Thyroid gland (tissue), 4 donors: ENCODE results near the gene CHRNA1. TPM values are rescaled to one million over a fixed set of nuclear protein-coding genes. Genes with fewer than 3 reads are reported as not detected.
"Not testable (repeated sequence)": the region's sequence is repeated elsewhere in the genome, so short reads cannot be mapped to it uniquely, and the experiment has no call there.

Source experiments
- DNase-seq, 2 donors: peaks; one replicate each; pipeline ENCODE4 v3.0.0-alpha.2; 2019
- H3K27ac ChIP-seq, 3 donors: fragments of 200-600 bp; sonication (generic); 1 replicate in 2 of 3; 2 replicates in 1 of 3; pipeline ENCODE4 v1.5.1; 2016 to 2019; ENCODE audit warnings: mild to moderate bottlenecking in 1 of 3, moderate library complexity in 1 of 3
- H3K27me3 ChIP-seq: fragments of 200-600 bp; sonication (generic); one replicate; pipeline ENCODE4 v1.5.1; 2019
- H3K36me3 ChIP-seq, 2 donors: fragments of 200-600 bp; sonication (generic); one replicate each; pipeline ENCODE4 v1.5.1; 2016 to 2019
- H3K4me1 ChIP-seq, 2 donors: fragments of 200-600 bp; sonication (generic); one replicate each; pipeline ENCODE4 v1.5.1; 2017 to 2019
- H3K4me3 ChIP-seq, 3 donors: fragments of 200-600 bp; sonication (generic); replicated peaks in 1 of 3; 1 replicate in 2 of 3; 2 replicates in 1 of 3; pipeline ENCODE4 v1.5.1; 2016; ENCODE audit warnings: mild to moderate bottlenecking in 1 of 3
- H3K9me3 ChIP-seq: fragments of 200-600 bp; sonication (generic); one replicate; pipeline ENCODE4 v1.5.1; 2017
- POLR2A ChIP-seq, 2 donors: fragments of 450-650 bp; IDR thresholded peaks; one replicate each; pipeline ENCODE4 v1.6.1; 2017; ENCODE audit warnings: antibody characterized with exemption in 2 of 2, mild to moderate bottlenecking in 2 of 2, moderate library complexity in 1 of 2
- WGBS, 2 donors: methylation state at CpG; one replicate each; pipeline ENCODE4 v1.1.5; 2017; 5-methylcytosine and 5-hydroxymethylcytosine counted together
- intact Hi-C: fragments of 100-400 bp; cut with DNase I; formaldehyde crosslinking; loops from one replicate; pipeline ENCODE4 v1.15.1; 2023
- total RNA-seq, 4 donors: library from RNA; depleted of rRNA; stranded (reverse); fragments of >200 nt; gene quantifications; one replicate each; pipeline ENCODE4 v1.2.3, GENCODE V29; 2016
- TF ChIP-seq, protein P1 (sequence below), 6 experiments: fragments of 200-600 bp in 3 of 6; fragments of 450-650 bp in 3 of 6; sonication (generic) in 3 of 6; IDR thresholded peaks; one replicate each; pipeline ENCODE4 v1.5.1; 2016 to 2019; ENCODE audit warnings: antibody characterized with exemption in 6 of 6, mild to moderate bottlenecking in 2 of 6, inconsistent platforms in 1 of 6, moderate library complexity in 1 of 6

CHRNA1 gene
- total RNA-seq, 4 donors from 2014 or later: not detected

GRCh38 chr2:174711206-174711605 is 53.1 kb downstream of the CHRNA1 start:
- WGBS, 2 donors: 73 to 80% methylated on average over 6 of the region's 6 CpGs
- Histone ChIP-seq H3K9me3 (no peaks in the 10 kb centered on the region), H3K36me3 (no peaks in the 10 kb centered on the region), H3K27me3 (no peaks in the 10 kb centered on the region), H3K4me1 (no peaks in the 10 kb centered on the region), H3K27ac (no peak overlapping the region), H3K4me3 (no peak overlapping the region)
- no peak for TF ChIP-seq POLR2A (IDR thresholded peaks at IDR 0.05)
- TF ChIP-seq, protein P1, sequence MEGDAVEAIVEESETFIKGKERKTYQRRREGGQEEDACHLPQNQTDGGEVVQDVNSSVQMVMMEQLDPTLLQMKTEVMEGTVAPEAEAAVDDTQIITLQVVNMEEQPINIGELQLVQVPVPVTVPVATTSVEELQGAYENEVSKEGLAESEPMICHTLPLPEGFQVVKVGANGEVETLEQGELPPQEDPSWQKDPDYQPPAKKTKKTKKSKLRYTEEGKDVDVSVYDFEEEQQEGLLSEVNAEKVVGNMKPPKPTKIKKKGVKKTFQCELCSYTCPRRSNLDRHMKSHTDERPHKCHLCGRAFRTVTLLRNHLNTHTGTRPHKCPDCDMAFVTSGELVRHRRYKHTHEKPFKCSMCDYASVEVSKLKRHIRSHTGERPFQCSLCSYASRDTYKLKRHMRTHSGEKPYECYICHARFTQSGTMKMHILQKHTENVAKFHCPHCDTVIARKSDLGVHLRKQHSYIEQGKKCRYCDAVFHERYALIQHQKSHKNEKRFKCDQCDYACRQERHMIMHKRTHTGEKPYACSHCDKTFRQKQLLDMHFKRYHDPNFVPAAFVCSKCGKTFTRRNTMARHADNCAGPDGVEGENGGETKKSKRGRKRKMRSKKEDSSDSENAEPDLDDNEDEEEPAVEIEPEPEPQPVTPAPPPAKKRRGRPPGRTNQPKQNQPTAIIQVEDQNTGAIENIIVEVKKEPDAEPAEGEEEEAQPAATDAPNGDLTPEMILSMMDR (IDR thresholded peaks at IDR 0.05): no peak
- intact Hi-C loops: no loop called here
- no peak for DNase-seq

- WGBS, 2 donors: 95 to 97% methylated on average over 25 to 28 of the region's 32 CpGs
- H3K4me3 ChIP-seq, H3K9me3 ChIP-seq, H3K36me3 ChIP-seq, intact Hi-C loops, H3K4me1 ChIP-seq, H3K27me3 ChIP-seq, H3K27ac ChIP-seq, DNase-seq: not testable (repeated sequence)
Observed at GRCh38 chr2:174709416-174710004, 54.8 kb downstream of the CHRNA1 start.

DNA sequence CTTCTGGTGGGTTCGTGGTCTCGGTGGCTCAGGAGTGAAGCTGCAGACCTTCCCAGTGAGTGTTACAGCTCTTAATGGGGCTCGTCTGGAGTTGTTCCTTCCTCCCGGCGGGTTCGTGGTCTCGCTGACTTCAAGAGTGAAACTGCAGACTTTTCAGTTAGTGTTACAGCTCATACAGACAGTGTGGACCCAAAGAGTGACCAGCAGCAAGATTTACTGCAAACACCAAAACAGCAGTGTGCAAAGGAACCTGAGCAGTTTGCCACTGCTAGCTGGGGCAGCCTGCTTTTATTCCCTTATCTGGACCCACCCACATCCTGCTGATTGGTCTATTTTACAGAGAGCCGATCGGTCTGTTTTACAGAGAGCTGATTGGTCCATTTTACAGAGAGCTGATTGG is 55.6 kb downstream of the CHRNA1 start:
- Histone ChIP-seq H3K27ac (no peak overlapping the region), H3K9me3 (no peaks in the 10 kb centered on the region), H3K4me1 (no peaks in the 10 kb centered on the region), H3K36me3 (no peaks in the 10 kb centered on the region), H3K4me3 (no peak overlapping the region), H3K27me3 (no peaks in the 10 kb centered on the region)
- TF ChIP-seq, protein P1 (IDR thresholded peaks at IDR 0.05): no peak
- TF ChIP-seq POLR2A (IDR thresholded peaks at IDR 0.05): no peak
- DNase-seq: no peak
- intact Hi-C loops: no loop called here
- 69 to 85% methylated on average over 9 of the region's 9 CpGs for WGBS, 2 donors

- Histone ChIP-seq H3K27ac (no peak overlapping the region), H3K4me3 (no peak overlapping the region), H3K27me3 (no peaks in the 10 kb centered on the region), H3K9me3 (no peaks in the 10 kb centered on the region), H3K36me3 (no peaks in the 10 kb centered on the region), H3K4me1 (no peaks in the 10 kb centered on the region)
- no peak for TF ChIP-seq POLR2A (IDR thresholded peaks at IDR 0.05)
- TF ChIP-seq, protein P1 (IDR thresholded peaks at IDR 0.05): no peak
- DNase-seq: no peak
- intact Hi-C loops: no loop called here
- WGBS, 2 donors: 72 to 77% methylated on average over 4 of the region's 4 CpGs
Observed at GRCh38 chr2:174705321-174705720, 59.0 kb downstream of the CHRNA1 start.

DNA sequence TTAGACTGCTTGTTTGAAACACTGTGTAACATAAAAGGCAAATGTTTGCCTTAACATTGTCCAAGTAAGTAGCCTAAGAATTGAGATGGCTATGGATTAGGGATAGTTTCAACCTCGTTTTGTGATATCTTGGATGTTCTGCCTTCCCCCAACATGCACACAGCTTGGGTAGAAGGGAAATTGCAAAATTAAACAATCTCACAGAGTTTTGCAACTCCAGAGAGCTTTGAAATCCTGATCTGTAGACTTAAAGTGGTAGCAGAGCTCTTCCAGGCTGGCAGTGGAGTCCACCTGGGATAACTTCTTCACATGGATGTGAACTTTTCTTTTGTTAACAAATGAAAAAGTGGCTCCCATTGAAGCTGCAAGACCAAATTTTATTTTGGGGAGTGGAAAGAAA is 59.6 kb downstream of the CHRNA1 start:
- no peaks in the 10 kb centered on the region for H3K4me1 ChIP-seq
- intact Hi-C loops: no loop called here
- no peaks in the 10 kb centered on the region for H3K9me3 ChIP-seq
- WGBS, 2 donors: 69 to 74% methylated on average over 1 of the region's 1 CpG
- DNase-seq: no peak
- TF ChIP-seq, protein P1 (IDR thresholded peaks at IDR 0.05): no peak
- TF ChIP-seq POLR2A (IDR thresholded peaks at IDR 0.05): no peak
- no peak overlapping the region for H3K27ac ChIP-seq
- no peaks in the 10 kb centered on the region for H3K36me3 ChIP-seq
- no peak overlapping the region for H3K4me3 ChIP-seq
- no peaks in the 10 kb centered on the region for H3K27me3 ChIP-seq

DNA sequence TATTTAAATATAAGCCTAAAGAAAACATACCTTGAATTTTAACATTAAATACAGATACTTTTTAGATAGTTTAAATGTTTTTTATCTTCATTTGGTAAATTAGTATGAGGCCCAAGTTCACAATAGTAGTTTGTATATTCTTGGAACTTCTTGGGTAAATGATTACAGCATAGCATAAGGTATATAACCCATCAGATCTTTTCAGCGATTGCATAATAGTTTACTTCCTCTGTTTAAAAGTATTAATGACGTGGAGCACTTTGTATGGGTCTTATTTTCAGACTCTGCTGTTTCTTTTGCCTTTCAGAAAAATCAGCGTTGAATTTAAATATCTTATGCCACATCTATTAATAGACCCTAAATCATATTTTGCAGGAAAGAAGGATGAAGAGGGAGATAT is 60.2 kb downstream of the CHRNA1 start:
- Histone ChIP-seq H3K27me3 (no peaks in the 10 kb centered on the region), H3K27ac (no peak overlapping the region), H3K4me1 (no peaks in the 10 kb centered on the region), H3K36me3 (no peaks in the 10 kb centered on the region), H3K9me3 (no peaks in the 10 kb centered on the region), H3K4me3 (no peak overlapping the region)
- intact Hi-C loops: no loop called here
- DNase-seq: no peak
- 81 to 82% methylated on average over 3 of the region's 3 CpGs for WGBS, 2 donors
- TF ChIP-seq, protein P1 (IDR thresholded peaks at IDR 0.05): no peak
- TF ChIP-seq POLR2A (IDR thresholded peaks at IDR 0.05): no peak
